Stomach (tissue), 4 donors: Measurements from ENCODE around the gene STEEP1.

Source experiments
- CTCF ChIP-seq, 7 experiments: fragments of 450-650 bp in 4 of 7; fragments of 200-600 bp in 3 of 7; sonication (generic) in 3 of 7; IDR thresholded peaks; one replicate each; pipeline ENCODE4 v1.5.1; 2016 to 2019; ENCODE audit warnings: antibody characterized with exemption in 7 of 7, control low read depth in 2 of 7, mild to moderate bottlenecking in 1 of 7
- EP300 ChIP-seq: sonication (generic); formaldehyde crosslinking; IDR thresholded peaks from one replicate; pipeline ENCODE4 v1.6.1; 2017; ENCODE audit warnings: antibody characterized with exemption
- POLR2A ChIP-seq, 4 donors: fragments of 450-650 bp; IDR thresholded peaks; one replicate each; pipeline ENCODE4 v1.6.1; 2016; ENCODE audit warnings: antibody characterized with exemption in 4 of 4, control low read depth in 2 of 4, mild to moderate bottlenecking in 1 of 4, moderate library complexity in 1 of 4
- POLR2AphosphoS5 ChIP-seq, 3 donors: sonication (generic); formaldehyde crosslinking; IDR thresholded peaks; one replicate each; pipeline ENCODE4 v1.6.1; 2016; ENCODE audit warnings: antibody characterized with exemption in 3 of 3

- TF ChIP-seq CTCF (IDR thresholded peaks at IDR 0.05) (no peak), EP300 (no peak), POLR2A (IDR thresholded peaks at IDR 0.05) (no peak), POLR2AphosphoS5 (IDR thresholded peaks at IDR 0.05) (no peak)
Observed at GRCh38 chrX:119539872-119540271, 25.3 kb downstream of the STEEP1 start.
